ENCODE data around the gene C2orf68.
"Not testable (repeated sequence)": the region's sequence is repeated elsewhere in the genome, so short reads cannot be mapped to it uniquely, and the experiment has no call there.

C2orf68 gene

GRCh38 chr2:85599468-85600234 is 12.2 kb downstream of the C2orf68 start:
- DNase-seq (ENCODE audit: low read depth in 3 of 3): no peak

- no peak for DNase-seq (ENCODE audit: low read depth in 3 of 3)
These were observed 13.1 kb downstream of the C2orf68 start for GRCh38 chr2:85598594-85599340.

GRCh38 chr2:85597241-85597640 is 14.6 kb downstream of the C2orf68 start:
- DNase-seq (ENCODE audit: low read depth in 3 of 3): no peak

- DNase-seq (ENCODE audit: low read depth in 3 of 3): no peak
These were observed 15.3 kb downstream of the C2orf68 start for GRCh38 chr2:85596486-85597143.

- DNase-seq (ENCODE audit: low read depth in 3 of 3): no peak
These were observed 15.9 kb downstream of the C2orf68 start for GRCh38 chr2:85596026-85596333.

GRCh38 chr2:85595301-85596025 is 16.4 kb downstream of the C2orf68 start, which contains the start of gene RNF181:
Gene RNF181, plus strand, starts transcription at chr2:85595745. Its CDS starts 19 bp downstream, at chr2:85595764.
- peak; percentile 78 to 86 (median 84) for DNase-seq (ENCODE audit: low read depth in 3 of 3)

GRCh38 chr2:85594715-85595300 is 17.1 kb downstream of the C2orf68 start:
- DNase-seq (ENCODE audit: low read depth in 3 of 3): no peak

- no peak for DNase-seq (ENCODE audit: low read depth in 3 of 3)
These were observed 18.8 kb downstream of the C2orf68 start for GRCh38 chr2:85593023-85593422.

- DNase-seq (ENCODE audit: low read depth in 3 of 3): not testable (repeated sequence)
These were observed 19.6 kb downstream of the C2orf68 start for GRCh38 chr2:85592299-85592698.

GRCh38 chr2:85591563-85591962 is 20.3 kb downstream of the C2orf68 start:
- DNase-seq (ENCODE audit: low read depth in 3 of 3): no peak

- no peak for DNase-seq (ENCODE audit: low read depth in 3 of 3)
These were observed 20.9 kb downstream of the C2orf68 start for GRCh38 chr2:85590950-85591349.

- no peak for DNase-seq (ENCODE audit: low read depth in 3 of 3)
These were observed 21.7 kb downstream of the C2orf68 start for GRCh38 chr2:85589982-85590791.

- no peak for DNase-seq (ENCODE audit: low read depth in 3 of 3)
These were observed 22.7 kb downstream of the C2orf68 start for GRCh38 chr2:85589181-85589580.

- DNase-seq (ENCODE audit: low read depth in 3 of 3): no peak
These were observed 23.2 kb downstream of the C2orf68 start for GRCh38 chr2:85588645-85589044.

GRCh38 chr2:85588236-85588635 is 23.6 kb downstream of the C2orf68 start:
- no peak for DNase-seq (ENCODE audit: low read depth in 3 of 3)

- DNase-seq (ENCODE audit: low read depth in 3 of 3): no peak
These were observed 26.1 kb downstream of the C2orf68 start for GRCh38 chr2:85585781-85586105.

GRCh38 chr2:85584857-85585780 is 26.7 kb downstream of the C2orf68 start:
- no peak for DNase-seq (ENCODE audit: low read depth in 3 of 3)

- no peak for DNase-seq (ENCODE audit: low read depth in 3 of 3)
These were observed 27.5 kb downstream of the C2orf68 start, which contains the start of gene VAMP5 for GRCh38 chr2:85584354-85584856. Gene VAMP5, plus strand, starts transcription at chr2:85584431. Its CDS starts 60 bp downstream, at chr2:85584491.

- DNase-seq (ENCODE audit: low read depth in 3 of 3): no peak
These were observed 28.1 kb downstream of the C2orf68 start for GRCh38 chr2:85583667-85584353.
